Coronary artery (tissue), 2 donors: ENCODE measurements around the gene PNPLA3.

Experiments
- DNase-seq: peaks from one replicate; pipeline ENCODE4 v3.0.0-alpha.2; 2017; ENCODE audit warnings: low spot score
- H3K27ac ChIP-seq, 2 donors: fragments of 200-600 bp; sonication (generic); one replicate each; pipeline ENCODE4 v1.5.1; 2016 to 2019
- H3K4me3 ChIP-seq: fragments of 200-600 bp; sonication (generic); 2 replicates; pipeline ENCODE4 v1.5.1; 2016; ENCODE audit warnings: mild to moderate bottlenecking, moderate library complexity
- TF ChIP-seq, protein P1 (sequence below): fragments of 200-600 bp; sonication (generic); IDR thresholded peaks from one replicate; pipeline ENCODE4 v1.5.1; 2019; ENCODE audit warnings: antibody characterized with exemption

The PNPLA3 gene

DNA sequence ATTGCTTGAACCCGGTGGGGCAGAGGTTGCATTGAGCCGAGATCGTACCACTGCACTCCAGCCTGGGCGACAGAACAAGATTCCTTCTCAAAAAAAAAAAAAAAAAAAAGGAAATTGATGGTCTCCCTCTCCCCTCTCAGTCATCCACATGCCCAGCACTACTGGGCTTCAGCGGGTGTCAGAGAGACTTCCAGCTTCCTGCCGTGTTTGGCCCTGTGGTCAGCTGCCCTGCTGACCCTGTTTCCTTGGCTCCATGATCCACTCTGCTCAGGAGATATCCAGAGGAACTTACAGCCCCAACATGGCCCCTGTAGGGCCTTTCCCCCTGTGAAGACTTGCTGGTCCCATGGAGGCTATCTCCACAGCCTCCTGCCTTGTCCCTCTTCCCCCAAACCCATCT, 6.1 kb upstream of the PNPLA3 start:
- Histone ChIP-seq H3K4me3 (no peak overlapping the region), H3K27ac (no peak overlapping the region)
- DNase-seq, result no peak
- TF ChIP-seq, protein P1, sequence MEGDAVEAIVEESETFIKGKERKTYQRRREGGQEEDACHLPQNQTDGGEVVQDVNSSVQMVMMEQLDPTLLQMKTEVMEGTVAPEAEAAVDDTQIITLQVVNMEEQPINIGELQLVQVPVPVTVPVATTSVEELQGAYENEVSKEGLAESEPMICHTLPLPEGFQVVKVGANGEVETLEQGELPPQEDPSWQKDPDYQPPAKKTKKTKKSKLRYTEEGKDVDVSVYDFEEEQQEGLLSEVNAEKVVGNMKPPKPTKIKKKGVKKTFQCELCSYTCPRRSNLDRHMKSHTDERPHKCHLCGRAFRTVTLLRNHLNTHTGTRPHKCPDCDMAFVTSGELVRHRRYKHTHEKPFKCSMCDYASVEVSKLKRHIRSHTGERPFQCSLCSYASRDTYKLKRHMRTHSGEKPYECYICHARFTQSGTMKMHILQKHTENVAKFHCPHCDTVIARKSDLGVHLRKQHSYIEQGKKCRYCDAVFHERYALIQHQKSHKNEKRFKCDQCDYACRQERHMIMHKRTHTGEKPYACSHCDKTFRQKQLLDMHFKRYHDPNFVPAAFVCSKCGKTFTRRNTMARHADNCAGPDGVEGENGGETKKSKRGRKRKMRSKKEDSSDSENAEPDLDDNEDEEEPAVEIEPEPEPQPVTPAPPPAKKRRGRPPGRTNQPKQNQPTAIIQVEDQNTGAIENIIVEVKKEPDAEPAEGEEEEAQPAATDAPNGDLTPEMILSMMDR, result no peak

DNA sequence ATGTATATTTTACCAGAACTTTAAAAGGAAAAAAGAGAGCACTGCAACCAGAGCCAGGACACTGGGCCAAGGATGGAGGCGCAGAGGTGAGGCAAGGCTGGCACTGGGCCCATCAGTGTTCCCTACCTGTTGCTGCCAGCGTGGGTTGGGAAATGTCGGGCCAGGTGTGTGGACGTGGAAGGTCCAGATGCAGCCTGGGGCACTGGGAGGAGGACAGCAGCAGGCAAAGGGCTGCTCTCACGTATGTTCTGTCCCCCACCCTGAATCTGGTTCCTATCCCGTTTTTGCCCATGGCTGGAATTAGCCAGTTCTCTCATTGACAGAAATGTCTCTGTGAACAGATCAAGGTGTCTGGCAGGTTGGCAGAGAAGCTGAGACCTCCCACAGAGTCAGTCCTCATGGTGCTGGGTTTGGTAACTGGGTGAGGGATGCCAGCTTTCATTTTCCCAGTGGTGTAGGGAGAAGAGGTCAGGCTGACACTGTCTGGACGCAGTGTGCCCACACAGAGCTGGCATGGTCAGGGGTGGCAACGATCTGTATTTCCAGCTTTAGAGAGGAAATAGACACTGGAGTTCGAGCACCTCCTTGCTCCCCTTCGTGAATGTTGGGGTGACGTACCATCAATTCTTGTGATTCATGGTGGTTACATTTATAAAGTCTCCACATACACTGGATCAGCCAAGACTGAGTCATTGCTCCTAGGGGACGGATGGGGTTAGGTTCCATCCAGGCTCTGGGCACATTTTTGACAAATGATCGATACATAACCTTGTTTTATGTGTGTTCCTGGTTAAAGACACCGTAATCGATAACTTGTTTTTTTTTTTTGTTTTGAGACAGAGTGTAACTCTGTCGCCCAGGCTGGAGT, 4.3 kb upstream of the PNPLA3 start:
- Histone ChIP-seq H3K4me3 (no peak overlapping the region), H3K27ac (no peak overlapping the region)
- no peak for DNase-seq
- TF ChIP-seq, protein P1, result no peak

DNA sequence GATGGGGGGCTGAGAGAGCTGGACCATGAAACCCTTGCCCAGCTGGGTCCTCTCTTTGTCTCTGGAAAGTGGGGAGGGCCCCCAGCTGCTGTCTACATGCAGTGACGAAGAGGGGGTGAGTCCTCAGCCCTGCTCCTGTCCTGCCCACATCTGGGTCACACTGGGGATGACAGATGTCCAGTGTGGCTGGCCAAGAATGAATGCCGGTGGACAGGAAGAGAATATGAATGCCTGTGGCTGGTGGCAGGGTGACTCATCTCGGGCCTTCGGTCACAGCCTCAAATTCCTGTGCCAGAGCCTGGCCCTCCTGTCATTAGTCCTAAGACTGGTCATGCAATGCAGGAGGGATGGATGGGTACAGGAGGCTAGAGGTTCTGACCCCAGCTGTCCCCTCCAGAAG, 2.2 kb upstream of the PNPLA3 start:
- TF ChIP-seq, protein P1, result no peak
- Histone ChIP-seq H3K4me3 (no peak overlapping the region), H3K27ac (no peak overlapping the region)
- DNase-seq, result no peak

DNA sequence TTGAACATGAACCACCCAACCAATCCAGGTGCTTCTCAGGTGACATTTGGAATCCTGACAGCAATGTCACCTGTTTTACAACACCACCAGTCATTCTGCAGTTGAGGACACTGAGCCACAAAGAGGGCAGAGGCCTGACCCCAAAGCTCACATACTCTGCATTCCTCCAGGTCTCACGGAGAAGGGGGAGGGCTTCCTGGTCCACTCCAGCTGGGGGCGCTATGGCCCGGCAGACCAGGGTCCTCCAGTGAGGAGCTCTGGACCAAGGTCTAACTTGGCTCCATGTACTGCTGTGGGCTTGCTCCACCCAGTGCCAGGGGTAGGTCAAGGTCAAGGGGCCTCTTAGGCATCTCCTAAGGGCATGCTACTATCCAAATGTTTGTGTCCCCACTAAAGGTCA, 1.5 kb upstream of the PNPLA3 start:
- Histone ChIP-seq H3K27ac (no peak overlapping the region), H3K4me3 (no peak overlapping the region)
- no peak for DNase-seq
- TF ChIP-seq, protein P1, result no peak

DNA sequence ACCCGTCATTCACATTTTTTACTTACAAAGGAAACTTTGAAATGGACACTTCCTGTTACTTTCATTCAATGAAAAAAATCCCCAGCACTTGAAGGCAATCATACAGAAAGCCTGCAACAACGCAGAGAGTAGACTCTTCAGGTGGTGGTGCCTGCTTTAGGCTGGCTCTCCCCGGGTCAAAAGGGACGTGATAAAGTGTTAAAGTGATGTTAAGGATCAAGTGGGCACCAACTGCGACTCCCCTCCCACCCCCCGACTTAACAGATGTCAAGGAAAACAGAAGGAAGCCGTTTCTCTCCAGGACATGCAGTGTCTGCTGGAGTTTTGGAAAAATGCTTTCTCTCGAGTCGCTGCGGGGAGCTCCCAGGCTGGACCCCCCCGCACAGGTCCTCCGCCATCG, 414 bp upstream of the PNPLA3 start:
- Histone ChIP-seq H3K27ac (no peak overlapping the region), H3K4me3 (peak overlapping the region; percentile 77)
- TF ChIP-seq, protein P1, result no peak
- no peak for DNase-seq

DNA sequence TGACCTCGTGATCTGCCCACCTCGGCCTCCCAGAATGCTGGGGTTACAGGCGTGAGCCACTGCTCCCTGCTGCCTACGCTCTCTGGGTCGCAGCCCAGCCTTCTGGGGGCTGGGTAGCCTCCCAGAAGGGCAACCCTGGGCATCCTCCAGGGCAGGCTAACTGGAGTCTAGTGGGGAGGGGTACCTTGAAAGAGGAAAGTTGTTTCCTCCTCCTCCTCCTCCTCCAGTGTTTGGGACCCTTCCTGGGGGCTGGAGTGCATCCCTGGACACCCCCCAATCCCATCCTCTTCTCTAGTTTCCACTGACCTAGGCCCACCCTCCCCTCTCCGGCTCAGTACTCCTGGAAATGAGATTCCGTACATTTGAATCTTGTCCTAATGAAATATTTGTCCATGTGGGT, 1.3 kb downstream of the PNPLA3 start:
- Histone ChIP-seq H3K4me3 (no peak overlapping the region), H3K27ac (no peak overlapping the region)
- DNase-seq, result no peak
- TF ChIP-seq, protein P1, result no peak
